WTC11 (cell line): ENCODE measurements around the gene PIPOX. TPM values are rescaled to one million over a fixed set of nuclear protein-coding genes. Genes with fewer than 3 reads are reported as not detected.

Experiments used
- ATAC-seq: fragments of 200-7000 bp; cut with Tn5 transposase; 2 replicates; pipeline ENCODE4 v1.10.0; 2021; ENCODE audit warnings: mild to moderate bottlenecking, moderate library complexity
- CTCF ChIA-PET: fragments of 300-600 bp; sonication (Branson Sonifier 250); formaldehyde crosslinking; loops from one replicate; lab custom pipeline; 2021; ENCODE audit warnings: antibody characterized with exemption; lab: Charles Lee
- POLR2A ChIA-PET: fragments of 350-600 bp; sonication (Branson Sonifier 250); formaldehyde crosslinking; loops from one replicate; lab custom pipeline; 2021; ENCODE audit warnings: antibody characterized with exemption; lab: Charles Lee
- DNase-seq: peaks from one replicate; pipeline ENCODE4 v3.0.0; 2021; ENCODE audit warnings: low spot score
- H3K27ac Mint-ChIP-seq: 2 replicates; pipeline ENCODE4 v1.8.0; 2021; ENCODE audit warnings: mixed read lengths
- H3K27me3 Mint-ChIP-seq: 2 replicates; pipeline ENCODE4 v1.8.0; 2021; ENCODE audit warnings: low read depth, mild to moderate bottlenecking, moderate library complexity, mixed read lengths
- H3K36me3 Mint-ChIP-seq: 2 replicates; pipeline ENCODE4 v1.8.0; 2021; ENCODE audit warnings: mixed read lengths
- H3K4me1 Mint-ChIP-seq: 2 replicates; pipeline ENCODE4 v1.8.0; 2022; ENCODE audit warnings: mixed read lengths
- H3K4me3 Mint-ChIP-seq: 2 replicates; pipeline ENCODE4 v1.8.0; 2021; ENCODE audit warnings: mild to moderate bottlenecking, moderate library complexity, mixed read lengths
- H3K9me3 Mint-ChIP-seq: 2 replicates; pipeline ENCODE4 v1.8.0; 2021; ENCODE audit warnings: mixed read lengths
- FOXP1 ChIP-seq: sonication (generic); formaldehyde crosslinking; IDR thresholded peaks from 2 replicates; pipeline ENCODE4 v1.8.0; 2022; ENCODE audit warnings: missing genetic modification reagents, mild to moderate bottlenecking, moderate library complexity, borderline replicate concordance
- JAZF1 ChIP-seq: fragments of 250-450 bp; sonication (Bioruptor Pico); IDR thresholded peaks from 2 replicates; pipeline ENCODE4 v1.9.0; 2021; ENCODE audit warnings: moderate library complexity, mild to moderate bottlenecking, inconsistent platforms
- KAT7 ChIP-seq: sonication (generic); formaldehyde crosslinking; IDR thresholded peaks from 2 replicates; pipeline ENCODE4 v1.8.1; 2023; ENCODE audit warnings: missing genetic modification reagents, mild to moderate bottlenecking, borderline replicate concordance
- NFATC4 ChIP-seq: fragments of 250-450 bp; sonication (Bioruptor Pico); IDR thresholded peaks from 2 replicates; pipeline ENCODE4 v1.9.0; 2021; ENCODE audit warnings: mild to moderate bottlenecking
- NR2C2 ChIP-seq: sonication (generic); formaldehyde crosslinking; IDR thresholded peaks from 2 replicates; pipeline ENCODE4 v1.8.0; 2022; ENCODE audit warnings: mild to moderate bottlenecking, missing genetic modification reagents
- OVOL2 ChIP-seq: fragments of 250-450 bp; sonication (Bioruptor Pico); IDR thresholded peaks from 2 replicates; pipeline ENCODE4 v1.9.0; 2021; ENCODE audit warnings: mild to moderate bottlenecking, borderline replicate concordance
- RELA ChIP-seq: sonication (generic); formaldehyde crosslinking; IDR thresholded peaks from 2 replicates; pipeline ENCODE4 v1.8.1; 2022; ENCODE audit warnings: missing genetic modification reagents, mild to moderate bottlenecking, borderline replicate concordance
- TEAD1 ChIP-seq: sonication (generic); formaldehyde crosslinking; IDR thresholded peaks from 2 replicates; pipeline ENCODE4 v1.8.0; 2022; ENCODE audit warnings: mild to moderate bottlenecking, missing genetic modification reagents
- TP53 ChIP-seq: sonication (generic); formaldehyde crosslinking; IDR thresholded peaks from 2 replicates; pipeline ENCODE4 v1.8.1; 2023; ENCODE audit warnings: mild to moderate bottlenecking, missing genetic modification reagents
- ZNF232 ChIP-seq: sonication (generic); formaldehyde crosslinking; IDR thresholded peaks from 2 replicates; pipeline ENCODE4 v1.8.0; 2022; ENCODE audit warnings: mild to moderate bottlenecking, missing genetic modification reagents
- ZNF671 ChIP-seq: fragments of 250-450 bp; sonication (Bioruptor Pico); IDR thresholded peaks from 2 replicates; pipeline ENCODE4 v1.8.0; 2021; ENCODE audit warnings: mild to moderate bottlenecking
- total RNA-seq: library from RNA; stranded (reverse); gene quantifications from 3 replicates; pipeline ENCODE4 v1.2.3, GENCODE V29; 2021
- TF ChIP-seq, protein P1 (sequence below): fragments of 250-450 bp; sonication (Bioruptor Pico); IDR thresholded peaks from 2 replicates; pipeline ENCODE4 v1.8.0; 2021; ENCODE audit warnings: mild to moderate bottlenecking
- TF ChIP-seq, protein P2 (sequence below): sonication (generic); formaldehyde crosslinking; IDR thresholded peaks from 2 replicates; pipeline ENCODE4 v1.8.0; 2022; ENCODE audit warnings: missing genetic modification reagents
- TF ChIP-seq, protein P3 (sequence below): fragments of 250-450 bp; sonication (Bioruptor Pico); IDR thresholded peaks from 2 replicates; pipeline ENCODE4 v1.9.0; 2021; ENCODE audit warnings: mild to moderate bottlenecking
- TF ChIP-seq, protein P4 (sequence below): sonication (generic); formaldehyde crosslinking; IDR thresholded peaks from 2 replicates; pipeline ENCODE4 v1.8.1; 2023; ENCODE audit warnings: mild to moderate bottlenecking, missing genetic modification reagents, moderate library complexity
- TF ChIP-seq, protein P5 (sequence below): sonication (generic); formaldehyde crosslinking; IDR thresholded peaks from 2 replicates; pipeline ENCODE4 v1.8.0; 2022; ENCODE audit warnings: mild to moderate bottlenecking, missing genetic modification reagents
- TF ChIP-seq, protein P6 (sequence below): fragments of 250-450 bp; sonication (Bioruptor Pico); conservative IDR thresholded peaks from 2 replicates; pipeline ENCODE4 v1.9.0; 2021; ENCODE audit warnings: mild to moderate bottlenecking

PIPOX gene
- total RNA-seq, 1 experiment from 2014 or later: 34.2 TPM

DNA sequence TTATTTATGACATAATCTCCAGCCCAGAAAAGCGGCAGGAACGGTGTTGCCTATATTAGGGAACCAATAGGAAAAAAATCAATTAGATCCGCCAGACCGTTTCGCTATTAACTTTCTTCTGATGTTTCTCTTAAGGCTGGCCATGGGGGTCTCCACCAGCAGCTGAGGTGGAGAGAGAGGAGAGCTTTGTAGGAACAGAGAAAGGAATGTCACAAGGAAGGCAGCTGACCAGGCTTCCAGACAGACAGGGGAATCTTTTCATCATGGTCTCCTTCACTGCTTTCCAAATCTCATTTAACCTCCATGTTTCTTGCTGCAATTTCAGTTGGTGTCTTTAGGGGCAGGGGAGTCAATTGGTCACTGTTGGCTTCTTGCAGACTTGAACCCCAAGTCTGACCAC lies 28.2 kb upstream of the PIPOX start:
- H3K4me3 Mint-ChIP-seq: no peak overlapping the region
- ATAC-seq (no peak), DNase-seq (no peak)
- TF ChIP-seq, protein P1, sequence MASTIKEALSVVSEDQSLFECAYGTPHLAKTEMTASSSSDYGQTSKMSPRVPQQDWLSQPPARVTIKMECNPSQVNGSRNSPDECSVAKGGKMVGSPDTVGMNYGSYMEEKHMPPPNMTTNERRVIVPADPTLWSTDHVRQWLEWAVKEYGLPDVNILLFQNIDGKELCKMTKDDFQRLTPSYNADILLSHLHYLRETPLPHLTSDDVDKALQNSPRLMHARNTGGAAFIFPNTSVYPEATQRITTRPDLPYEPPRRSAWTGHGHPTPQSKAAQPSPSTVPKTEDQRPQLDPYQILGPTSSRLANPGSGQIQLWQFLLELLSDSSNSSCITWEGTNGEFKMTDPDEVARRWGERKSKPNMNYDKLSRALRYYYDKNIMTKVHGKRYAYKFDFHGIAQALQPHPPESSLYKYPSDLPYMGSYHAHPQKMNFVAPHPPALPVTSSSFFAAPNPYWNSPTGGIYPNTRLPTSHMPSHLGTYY (CRISPR knock-in tag): no peak
- TF ChIP-seq FOXP1 (CRISPR knock-in tag) (no peak), TEAD1 (CRISPR knock-in tag) (no peak), ZNF232 (CRISPR knock-in tag) (no peak), NR2C2 (CRISPR knock-in tag) (no peak), RELA (CRISPR knock-in tag) (no peak), TP53 (CRISPR knock-in tag) (no peak), NFATC4 (CRISPR knock-in tag) (no peak), ZNF671 (no peak), OVOL2 (CRISPR knock-in tag) (no peak), KAT7 (no peak), JAZF1 (no peak)
- TF ChIP-seq, protein P2, sequence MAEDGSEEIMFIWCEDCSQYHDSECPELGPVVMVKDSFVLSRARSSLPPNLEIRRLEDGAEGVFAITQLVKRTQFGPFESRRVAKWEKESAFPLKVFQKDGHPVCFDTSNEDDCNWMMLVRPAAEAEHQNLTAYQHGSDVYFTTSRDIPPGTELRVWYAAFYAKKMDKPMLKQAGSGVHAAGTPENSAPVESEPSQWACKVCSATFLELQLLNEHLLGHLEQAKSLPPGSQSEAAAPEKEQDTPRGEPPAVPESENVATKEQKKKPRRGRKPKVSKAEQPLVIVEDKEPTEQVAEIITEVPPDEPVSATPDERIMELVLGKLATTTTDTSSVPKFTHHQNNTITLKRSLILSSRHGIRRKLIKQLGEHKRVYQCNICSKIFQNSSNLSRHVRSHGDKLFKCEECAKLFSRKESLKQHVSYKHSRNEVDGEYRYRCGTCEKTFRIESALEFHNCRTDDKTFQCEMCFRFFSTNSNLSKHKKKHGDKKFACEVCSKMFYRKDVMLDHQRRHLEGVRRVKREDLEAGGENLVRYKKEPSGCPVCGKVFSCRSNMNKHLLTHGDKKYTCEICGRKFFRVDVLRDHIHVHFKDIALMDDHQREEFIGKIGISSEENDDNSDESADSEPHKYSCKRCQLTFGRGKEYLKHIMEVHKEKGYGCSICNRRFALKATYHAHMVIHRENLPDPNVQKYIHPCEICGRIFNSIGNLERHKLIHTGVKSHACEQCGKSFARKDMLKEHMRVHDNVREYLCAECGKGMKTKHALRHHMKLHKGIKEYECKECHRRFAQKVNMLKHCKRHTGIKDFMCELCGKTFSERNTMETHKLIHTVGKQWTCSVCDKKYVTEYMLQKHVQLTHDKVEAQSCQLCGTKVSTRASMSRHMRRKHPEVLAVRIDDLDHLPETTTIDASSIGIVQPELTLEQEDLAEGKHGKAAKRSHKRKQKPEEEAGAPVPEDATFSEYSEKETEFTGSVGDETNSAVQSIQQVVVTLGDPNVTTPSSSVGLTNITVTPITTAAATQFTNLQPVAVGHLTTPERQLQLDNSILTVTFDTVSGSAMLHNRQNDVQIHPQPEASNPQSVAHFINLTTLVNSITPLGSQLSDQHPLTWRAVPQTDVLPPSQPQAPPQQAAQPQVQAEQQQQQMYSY (CRISPR knock-in tag): no peak
- TF ChIP-seq, protein P3, sequence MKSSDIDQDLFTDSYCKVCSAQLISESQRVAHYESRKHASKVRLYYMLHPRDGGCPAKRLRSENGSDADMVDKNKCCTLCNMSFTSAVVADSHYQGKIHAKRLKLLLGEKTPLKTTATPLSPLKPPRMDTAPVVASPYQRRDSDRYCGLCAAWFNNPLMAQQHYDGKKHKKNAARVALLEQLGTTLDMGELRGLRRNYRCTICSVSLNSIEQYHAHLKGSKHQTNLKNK (CRISPR knock-in tag): no peak
- TF ChIP-seq, protein P4, sequence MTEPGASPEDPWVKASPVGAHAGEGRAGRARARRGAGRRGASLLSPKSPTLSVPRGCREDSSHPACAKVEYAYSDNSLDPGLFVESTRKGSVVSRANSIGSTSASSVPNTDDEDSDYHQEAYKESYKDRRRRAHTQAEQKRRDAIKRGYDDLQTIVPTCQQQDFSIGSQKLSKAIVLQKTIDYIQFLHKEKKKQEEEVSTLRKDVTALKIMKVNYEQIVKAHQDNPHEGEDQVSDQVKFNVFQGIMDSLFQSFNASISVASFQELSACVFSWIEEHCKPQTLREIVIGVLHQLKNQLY (CRISPR knock-in tag): no peak
- TF ChIP-seq, all 79 proteins: peak for 0
- POLR2A ChIA-PET: no interaction called here
- Mint-ChIP-seq H3K36me3 (no peaks in the 10 kb centered on the region), H3K4me1 (peaks cover 72% of the 10 kb centered on the region), H3K27me3 (no peaks in the 10 kb centered on the region; the same call in 1 of the 2 replicates), H3K9me3 (no peaks in the 10 kb centered on the region), H3K27ac (no peak overlapping the region)
- CTCF ChIA-PET: interaction anchor here (1.0 to 2.0 kb wide), 6 partner anchors 13 to 109 kb away, joined by 3 to 11 read pairs (median 4); no protein-coding TSS in a partner anchor

DNA sequence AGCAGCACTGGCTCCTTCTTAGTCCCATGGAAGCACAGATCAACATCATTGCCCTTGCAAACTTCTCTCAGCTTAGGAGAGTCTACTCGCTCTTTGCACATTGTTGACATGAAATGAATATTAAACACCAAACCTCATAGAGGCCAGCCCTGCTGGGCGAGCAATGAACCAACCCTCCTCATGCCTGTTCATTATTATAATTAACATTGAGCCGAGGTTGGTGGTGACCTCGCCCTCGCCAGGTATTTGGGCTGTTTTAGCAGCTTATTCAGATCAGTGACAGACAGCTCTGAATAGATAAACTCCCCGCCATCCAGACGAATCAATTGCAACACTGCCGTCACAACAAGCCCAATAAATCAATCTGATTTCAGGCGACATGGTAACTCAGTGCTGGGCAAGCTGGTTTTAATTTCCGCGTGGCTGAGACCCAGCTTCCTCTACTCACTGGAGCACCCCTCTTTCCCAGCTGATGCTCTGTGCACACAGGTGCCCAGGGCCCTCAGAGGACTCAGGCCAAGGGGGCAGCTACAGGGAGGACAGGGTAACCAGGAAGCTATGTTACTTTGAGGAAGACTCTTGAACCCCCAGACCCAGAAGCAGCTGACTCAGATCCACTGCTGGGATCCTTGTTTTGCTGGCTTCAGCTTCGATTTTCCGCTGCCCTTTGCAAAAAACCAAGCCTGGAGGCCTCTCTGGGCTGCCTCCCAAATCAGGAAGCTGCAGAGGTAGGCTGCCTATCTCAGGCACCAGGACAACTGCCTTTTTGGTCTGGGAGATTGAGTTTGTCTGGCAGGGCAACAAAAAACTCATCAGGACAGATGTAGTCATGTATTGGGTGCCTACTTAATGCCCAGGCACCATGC lies 26.4 kb upstream of the PIPOX start:
- no peak for ATAC-seq
- peaks cover 71% of the 10 kb centered on the region for H3K4me1 Mint-ChIP-seq
- H3K4me3 Mint-ChIP-seq: no peak overlapping the region
- H3K27me3 Mint-ChIP-seq: peaks cover 11% of the 10 kb centered on the region
- H3K27ac Mint-ChIP-seq: peak overlapping the region; percentile 86
- TF ChIP-seq, protein P2 (CRISPR knock-in tag): no peak
- TF ChIP-seq, protein P5, sequence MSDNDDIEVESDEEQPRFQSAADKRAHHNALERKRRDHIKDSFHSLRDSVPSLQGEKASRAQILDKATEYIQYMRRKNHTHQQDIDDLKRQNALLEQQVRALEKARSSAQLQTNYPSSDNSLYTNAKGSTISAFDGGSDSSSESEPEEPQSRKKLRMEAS (CRISPR knock-in tag): no peak
- TF ChIP-seq, protein P6, sequence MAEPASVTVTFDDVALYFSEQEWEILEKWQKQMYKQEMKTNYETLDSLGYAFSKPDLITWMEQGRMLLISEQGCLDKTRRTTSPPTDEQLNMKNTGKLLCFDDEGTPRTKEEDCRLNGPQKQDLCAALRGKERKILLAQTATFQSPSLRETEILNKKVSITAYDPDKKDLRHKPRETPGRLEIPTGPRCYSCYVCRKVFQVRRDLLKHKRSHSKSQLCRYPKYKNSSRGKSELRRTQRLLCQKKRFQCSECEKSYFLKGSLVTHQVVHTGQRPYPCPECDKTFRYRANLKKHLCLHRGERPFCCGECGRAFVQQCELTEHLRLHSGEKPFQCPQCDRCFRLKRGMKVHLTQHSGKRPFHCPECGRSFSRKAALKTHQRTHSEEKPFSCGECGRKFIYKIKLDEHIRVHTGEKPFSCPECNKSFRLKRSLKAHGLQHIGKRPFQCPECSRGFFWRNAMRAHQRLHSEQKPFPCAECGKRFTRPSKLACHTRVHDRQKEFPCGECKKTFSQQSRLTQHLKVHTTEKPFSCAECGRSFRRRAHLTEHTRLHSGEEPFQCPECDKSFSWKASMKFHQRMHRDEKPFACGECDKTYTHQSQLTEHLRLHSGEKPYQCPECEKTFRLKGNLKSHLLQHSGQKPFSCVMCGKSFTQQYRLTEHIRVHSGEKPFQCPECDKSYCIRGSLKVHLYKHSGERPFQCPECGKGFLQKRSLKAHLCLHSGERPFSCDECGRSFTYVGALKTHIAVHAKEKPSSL (CRISPR knock-in tag): no peak
- no peak for TF ChIP-seq JAZF1
- TF ChIP-seq, all 79 proteins: peak for 0
- CTCF ChIA-PET: interaction anchor here (0.7 to 3.5 kb wide), 15 partner anchors 11 to 129 kb away, joined by 3 to 12 read pairs (median 4); partner anchors contain the start of genes PIPOX and SEZ6
- POLR2A ChIA-PET: interaction anchor here (0.8 kb wide), 1 partner anchor 8 kb away, joined by 3 read pairs; no protein-coding TSS in a partner anchor
- no peaks in the 10 kb centered on the region for H3K36me3 Mint-ChIP-seq
- no peaks in the 10 kb centered on the region for H3K9me3 Mint-ChIP-seq
- no peak for DNase-seq
